ENCODE measurements around the gene EEF2.
"Not testable (repeated sequence)": the region's sequence is repeated elsewhere in the genome, so short reads cannot be mapped to it uniquely, and the experiment has no call there.

The EEF2 gene

DNA sequence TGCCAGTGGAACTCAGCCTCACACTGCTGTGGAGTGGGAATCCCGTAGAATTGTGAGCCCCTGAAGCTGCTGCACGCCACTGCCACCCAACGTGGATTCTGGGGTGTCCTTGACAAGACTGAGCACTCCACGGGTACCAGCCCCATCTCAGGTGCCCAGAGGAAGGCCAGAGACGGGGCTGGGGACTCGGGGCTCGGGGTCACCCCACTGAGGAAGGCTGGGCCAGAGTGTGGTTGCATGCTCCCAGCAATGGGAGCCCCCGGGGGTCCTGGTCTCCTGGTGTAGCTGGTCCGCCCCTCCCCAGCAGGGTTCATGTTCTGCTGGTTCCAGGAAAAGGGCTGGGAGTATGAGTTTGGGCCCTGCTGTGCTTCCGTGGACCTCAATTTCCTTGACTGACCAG lies 29.6 kb downstream of the EEF2 start:
- ChIA-PET CTCF (interaction anchor here (1.3 to 3.2 kb wide), 2 partner anchors 13 to 32 kb away, joined by 4 to 12 read pairs; no protein-coding TSS in a partner anchor), POLR2A (no interaction called here)
- TF ChIP-seq, protein P1, sequence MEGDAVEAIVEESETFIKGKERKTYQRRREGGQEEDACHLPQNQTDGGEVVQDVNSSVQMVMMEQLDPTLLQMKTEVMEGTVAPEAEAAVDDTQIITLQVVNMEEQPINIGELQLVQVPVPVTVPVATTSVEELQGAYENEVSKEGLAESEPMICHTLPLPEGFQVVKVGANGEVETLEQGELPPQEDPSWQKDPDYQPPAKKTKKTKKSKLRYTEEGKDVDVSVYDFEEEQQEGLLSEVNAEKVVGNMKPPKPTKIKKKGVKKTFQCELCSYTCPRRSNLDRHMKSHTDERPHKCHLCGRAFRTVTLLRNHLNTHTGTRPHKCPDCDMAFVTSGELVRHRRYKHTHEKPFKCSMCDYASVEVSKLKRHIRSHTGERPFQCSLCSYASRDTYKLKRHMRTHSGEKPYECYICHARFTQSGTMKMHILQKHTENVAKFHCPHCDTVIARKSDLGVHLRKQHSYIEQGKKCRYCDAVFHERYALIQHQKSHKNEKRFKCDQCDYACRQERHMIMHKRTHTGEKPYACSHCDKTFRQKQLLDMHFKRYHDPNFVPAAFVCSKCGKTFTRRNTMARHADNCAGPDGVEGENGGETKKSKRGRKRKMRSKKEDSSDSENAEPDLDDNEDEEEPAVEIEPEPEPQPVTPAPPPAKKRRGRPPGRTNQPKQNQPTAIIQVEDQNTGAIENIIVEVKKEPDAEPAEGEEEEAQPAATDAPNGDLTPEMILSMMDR (IDR thresholded peaks at IDR 0.05; ENCODE audit: control extremely low read depth, extremely low read depth, low read depth, missing control alignments), result no peak
- no peak for DNase-seq (ENCODE audit: extremely low spot score)

DNA sequence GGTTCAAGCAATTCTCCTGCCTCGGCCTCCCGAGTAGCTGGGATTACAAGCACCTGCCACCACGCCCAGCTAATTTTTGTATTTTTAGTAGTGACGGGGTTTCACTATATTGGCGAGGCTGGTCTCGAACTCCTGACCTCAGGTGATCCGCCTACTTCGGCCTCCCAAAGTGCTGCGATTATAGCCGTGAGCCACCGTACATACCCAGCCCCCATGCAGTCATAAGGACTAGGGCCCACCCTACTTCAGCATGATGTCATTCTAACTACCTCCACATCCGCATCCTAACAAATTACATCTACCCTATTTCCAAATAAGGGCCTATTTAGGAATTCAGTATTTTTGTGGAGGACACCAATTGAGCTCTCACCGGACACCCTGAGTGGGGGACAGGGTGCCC lies 30.0 kb downstream of the EEF2 start:
- CTCF ChIA-PET, result interaction anchor here (1.3 to 3.2 kb wide), 3 partner anchors 9 to 32 kb away, joined by 3 to 12 read pairs (median 4); no protein-coding TSS in a partner anchor
- DNase-seq (ENCODE audit: extremely low spot score); POLR2A ChIA-PET: not testable (repeated sequence)

DNA sequence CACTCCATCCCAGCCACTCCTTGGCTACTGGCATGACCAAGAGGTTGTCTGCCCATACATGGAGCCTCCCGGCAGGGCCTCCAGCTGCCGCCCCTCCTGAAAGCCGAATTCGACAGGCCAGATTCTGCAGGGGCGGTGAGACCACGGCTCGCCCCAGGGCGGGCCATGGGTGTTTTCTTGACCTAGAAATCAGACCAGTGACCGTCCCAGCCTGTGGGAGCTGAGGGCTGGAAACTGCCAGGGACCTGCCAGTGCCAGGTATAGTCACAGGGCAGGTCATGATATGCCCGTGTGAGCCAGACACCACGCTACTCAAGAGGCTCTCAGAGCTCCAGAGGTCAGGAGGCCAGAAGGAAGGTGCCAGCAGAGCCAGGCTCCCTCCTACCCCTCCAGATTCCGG lies 31.2 kb downstream of the EEF2 start:
- DNase-seq (ENCODE audit: extremely low spot score), result no peak
- POLR2A ChIA-PET, result no interaction called here
- TF ChIP-seq, protein P1 (IDR thresholded peaks at IDR 0.05; ENCODE audit: control extremely low read depth, extremely low read depth, low read depth, missing control alignments), result no peak
- CTCF ChIA-PET, result interaction anchor here (1.3 kb wide), 1 partner anchor 8 kb away, joined by 3 read pairs; no protein-coding TSS in a partner anchor

DNA sequence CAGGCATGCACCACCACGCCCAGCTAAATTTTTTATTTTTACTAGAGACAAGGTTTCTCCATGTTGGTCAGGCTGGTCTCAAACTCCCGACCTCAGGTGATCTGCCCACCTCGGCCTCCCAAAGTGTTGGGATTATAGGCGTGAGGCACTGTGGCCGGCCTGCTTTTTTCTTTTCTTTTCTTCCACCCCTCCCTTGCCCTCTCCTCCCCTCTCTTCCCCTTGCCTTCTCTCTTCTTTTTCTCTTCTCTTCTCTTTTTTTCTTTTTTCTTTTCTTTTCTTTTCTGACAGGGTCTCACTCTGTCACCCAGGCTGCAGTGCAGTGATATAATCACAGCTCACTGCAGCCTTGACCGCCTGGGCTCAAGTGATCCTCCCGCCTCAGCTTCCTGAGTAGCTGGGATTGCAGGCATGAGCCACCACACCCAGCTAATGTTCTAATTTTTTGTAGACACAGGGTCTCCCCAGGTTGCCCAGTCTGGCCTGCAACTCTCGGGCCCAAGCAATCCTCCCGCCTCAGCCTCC lies 32.4 kb downstream of the EEF2 start:
- CTCF ChIA-PET; DNase-seq (ENCODE audit: extremely low spot score): not testable (repeated sequence)
- POLR2A ChIA-PET, result interaction anchor here (0.5 kb wide), 1 partner anchor 731 kb away, joined by 3 read pairs; no protein-coding TSS in a partner anchor

DNA sequence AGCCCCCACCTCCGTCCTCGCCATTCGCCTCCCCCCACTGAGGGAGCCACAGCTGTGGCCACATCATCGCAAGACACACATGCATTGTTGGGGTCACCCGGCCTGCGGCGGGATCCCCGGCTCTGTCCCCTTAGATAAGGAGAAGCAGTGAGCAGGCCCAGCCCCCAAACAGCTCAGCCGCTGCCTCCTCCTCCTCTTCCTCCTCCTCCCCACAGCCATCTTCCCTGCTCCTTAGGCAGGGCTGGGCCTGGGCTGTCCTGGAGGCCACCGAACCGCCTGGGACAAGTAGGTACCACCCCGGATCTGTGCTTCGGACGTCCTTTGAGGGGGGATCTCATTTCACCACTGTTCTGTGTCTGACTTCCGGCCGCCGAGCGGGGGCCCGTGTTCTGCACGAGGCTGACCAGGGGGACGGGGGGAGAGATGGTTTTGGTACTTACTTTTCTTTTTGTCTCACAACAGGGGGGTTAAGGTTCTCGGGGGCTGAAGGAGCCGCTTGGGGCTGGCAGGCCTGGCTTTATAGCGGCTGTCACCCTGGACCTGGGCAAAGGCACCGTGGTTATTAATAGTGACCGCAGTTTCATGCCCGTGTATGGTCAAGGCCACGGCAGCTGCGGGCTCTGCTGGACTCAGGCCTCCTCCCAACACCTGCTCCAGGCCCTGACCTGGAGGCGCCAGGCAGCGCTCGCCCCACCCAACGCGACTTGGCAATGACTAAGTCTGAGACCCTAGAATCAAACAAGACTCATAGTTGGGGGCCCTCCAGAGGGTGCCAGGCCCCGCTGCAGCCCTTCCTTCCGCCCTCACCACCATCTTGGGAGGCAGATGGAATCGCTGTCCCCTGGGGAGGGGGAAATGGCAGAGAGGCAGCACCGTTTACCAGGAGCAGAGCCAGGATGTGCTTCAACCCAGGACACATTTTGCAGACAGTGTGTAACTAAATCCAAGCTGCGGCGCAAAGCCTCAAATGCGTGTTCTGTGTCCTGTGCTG lies 34.1 kb downstream of the EEF2 start:
- ChIA-PET POLR2A (no interaction called here), CTCF (interaction anchor here (1.0 kb wide), 1 partner anchor 11 kb away, joined by 3 read pairs; no protein-coding TSS in a partner anchor)
- no peak for DNase-seq (ENCODE audit: extremely low spot score)
- TF ChIP-seq, protein P1 (IDR thresholded peaks at IDR 0.05; ENCODE audit: control extremely low read depth, extremely low read depth, low read depth, missing control alignments), result no peak

DNA sequence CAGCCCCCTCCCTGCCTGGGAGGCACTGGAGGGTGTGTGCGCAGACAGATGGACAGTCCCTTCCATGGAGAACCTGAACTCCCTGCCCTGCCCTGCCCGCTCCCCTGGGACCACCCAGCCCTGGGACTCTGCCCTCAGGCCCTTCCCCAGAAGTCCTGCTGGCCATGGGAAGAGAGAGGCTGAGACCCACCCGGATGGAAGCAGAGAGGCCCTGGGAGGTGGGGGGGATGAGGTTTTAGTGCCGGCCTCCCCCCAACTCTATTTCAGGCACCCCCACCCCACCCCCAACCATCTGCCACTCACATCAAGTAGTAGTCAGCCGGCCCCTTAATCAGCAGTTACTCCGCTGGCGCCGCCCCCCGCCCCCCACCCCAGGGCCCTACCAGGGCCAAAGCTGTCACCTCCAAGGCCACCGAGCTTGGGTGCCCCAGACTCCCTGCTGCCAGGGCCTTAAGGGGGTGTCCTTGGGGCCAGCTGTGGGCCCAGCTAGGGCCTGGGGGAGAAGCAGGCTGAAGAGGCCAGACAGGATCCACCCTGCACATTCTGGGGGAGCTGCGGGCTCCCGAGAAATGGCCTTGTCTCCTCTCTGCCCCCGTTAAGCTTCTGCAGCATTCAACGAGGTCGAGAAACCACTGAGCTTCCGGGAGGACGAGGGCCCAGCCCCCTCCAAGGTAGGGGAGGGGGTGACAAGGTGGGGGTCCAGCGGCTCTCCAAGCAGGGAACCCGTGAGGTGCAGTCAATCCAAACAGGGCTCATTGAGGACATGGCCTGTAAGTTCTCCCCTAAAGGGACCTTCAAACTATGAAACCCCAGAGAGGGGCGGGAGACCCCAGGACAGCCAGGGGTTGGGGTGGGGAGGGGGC lies 35.0 kb downstream of the EEF2 start:
- ChIA-PET POLR2A (interaction anchor here (0.6 kb wide), 1 partner anchor 521 kb away, joined by 4 read pairs; no protein-coding TSS in a partner anchor), CTCF (no interaction called here)
- DNase-seq (ENCODE audit: extremely low spot score), result no peak
- TF ChIP-seq, protein P1 (IDR thresholded peaks at IDR 0.05; ENCODE audit: control extremely low read depth, extremely low read depth, low read depth, missing control alignments), result no peak

DNA sequence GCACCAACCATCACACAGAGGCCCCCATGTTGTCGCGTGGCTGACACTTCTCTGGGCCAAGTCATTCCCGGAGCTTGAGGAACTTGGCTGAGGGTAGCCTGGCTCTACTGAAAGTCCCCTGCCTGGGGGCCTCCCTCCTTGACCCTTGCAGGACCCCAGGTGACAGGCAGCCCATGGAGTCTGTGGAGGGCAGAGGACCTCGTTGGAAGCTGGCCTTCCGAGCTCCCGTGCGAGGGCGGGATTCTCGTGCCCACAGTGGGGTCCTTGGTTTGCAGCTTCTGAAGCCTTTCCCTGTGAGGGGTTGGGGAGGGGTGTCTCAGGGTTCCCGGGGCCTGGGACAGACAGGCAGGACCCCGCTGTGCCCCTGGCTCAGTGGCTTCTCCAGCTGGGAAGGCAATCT lies 36.0 kb downstream of the EEF2 start:
- TF ChIP-seq, protein P1 (IDR thresholded peaks at IDR 0.05; ENCODE audit: control extremely low read depth, extremely low read depth, low read depth, missing control alignments), result no peak
- POLR2A ChIA-PET, result no interaction called here
- CTCF ChIA-PET, result interaction anchor here (1.6 kb wide), 1 partner anchor 11 kb away, joined by 3 read pairs; no protein-coding TSS in a partner anchor
- DNase-seq (ENCODE audit: extremely low spot score), result no peak

DNA sequence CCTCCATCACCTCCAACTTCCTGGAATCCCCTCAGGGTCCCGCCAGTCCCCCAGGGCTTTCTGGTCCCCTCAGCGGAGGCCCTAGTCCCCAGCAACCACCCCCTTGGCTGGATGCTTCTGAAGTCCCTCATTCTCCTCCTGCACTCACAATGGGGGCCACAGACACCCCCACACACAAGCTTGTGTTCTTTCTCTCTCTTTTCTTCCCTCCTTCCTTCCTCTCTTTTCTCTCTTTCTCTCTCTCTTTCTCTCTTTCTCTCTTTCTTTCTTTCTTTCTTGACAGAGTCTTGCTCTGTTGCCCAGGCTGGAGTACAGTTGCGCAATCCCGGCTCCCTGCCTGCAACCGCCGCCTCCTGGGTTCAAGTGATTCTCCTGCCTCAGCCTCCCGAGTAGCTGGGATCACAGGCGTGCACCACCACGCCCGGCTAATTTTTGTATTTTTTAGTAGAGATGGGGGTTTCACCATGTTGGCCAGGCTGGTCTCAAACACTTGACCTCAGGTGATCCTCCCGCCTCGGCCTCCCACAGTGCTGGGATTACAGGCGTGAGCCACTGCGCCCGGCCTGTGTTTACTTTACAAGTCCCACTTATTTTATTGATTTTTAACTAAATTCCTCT lies 37.8 kb downstream of the EEF2 start:
- DNase-seq (ENCODE audit: extremely low spot score); CTCF ChIA-PET: not testable (repeated sequence)
- POLR2A ChIA-PET, result interaction anchor here (0.6 kb wide), 1 partner anchor 41 kb away, joined by 3 read pairs; no protein-coding TSS in a partner anchor
